HG02884 (cell line): ENCODE results near the gene NEURL3.
"Not testable (repeated sequence)": the region's sequence is repeated elsewhere in the genome, so short reads cannot be mapped to it uniquely, and the experiment has no call there.

ENCODE experiments used
- ATAC-seq: cut with Tn5 transposase; IDR thresholded peaks from one replicate; pipeline ENCODE4 v1.9.1; 2021; ENCODE audit warnings: mild to moderate bottlenecking, moderate library complexity; ENCODE audit not compliant: unreplicated experiment

Gene NEURL3, protein sequence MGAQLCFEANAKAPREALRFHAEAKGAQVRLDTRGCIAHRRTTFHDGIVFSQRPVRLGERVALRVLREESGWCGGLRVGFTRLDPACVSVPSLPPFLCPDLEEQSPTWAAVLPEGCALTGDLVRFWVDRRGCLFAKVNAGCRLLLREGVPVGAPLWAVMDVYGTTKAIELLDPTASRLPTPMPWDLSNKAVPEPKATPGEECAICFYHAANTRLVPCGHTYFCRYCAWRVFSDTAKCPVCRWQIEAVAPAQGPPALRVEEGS

DNA sequence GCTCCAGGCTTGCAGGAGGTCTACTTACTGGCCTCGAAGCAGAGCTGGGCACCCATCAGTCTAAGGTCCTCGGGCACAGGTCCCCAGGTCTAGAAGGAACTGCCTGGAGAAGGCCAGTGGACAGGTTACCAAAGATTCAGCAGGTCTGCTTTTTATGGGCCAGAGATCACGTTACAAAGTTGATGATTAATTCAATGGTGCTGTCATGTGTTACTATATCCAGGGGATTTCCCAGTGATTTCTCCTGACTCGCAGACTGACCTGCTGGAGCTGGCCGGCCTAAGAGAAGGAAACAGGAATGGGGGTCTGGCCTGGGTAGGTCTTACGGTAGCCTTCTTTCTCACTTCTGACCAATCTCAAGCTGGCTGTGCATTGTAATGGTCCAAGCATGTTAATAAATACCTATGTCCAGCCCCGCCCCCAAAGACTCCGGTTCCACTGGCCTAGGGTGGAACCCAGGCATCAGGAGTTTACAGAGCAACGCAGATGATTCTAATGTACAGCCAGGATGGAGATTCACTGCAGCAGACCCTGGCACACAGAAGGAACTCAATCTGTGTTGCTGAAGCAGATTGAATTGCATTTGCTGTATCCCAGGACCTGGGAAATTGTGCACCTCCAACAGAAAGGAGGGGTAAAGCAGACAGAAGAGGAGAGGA, at the start of gene NEURL3:
TSS of gene NEURL3 (minus strand) at position 127 of the 659 bp plus-strand sequence. CDS start at position 56, 71 bp downstream.
- no peak for ATAC-seq

DNA sequence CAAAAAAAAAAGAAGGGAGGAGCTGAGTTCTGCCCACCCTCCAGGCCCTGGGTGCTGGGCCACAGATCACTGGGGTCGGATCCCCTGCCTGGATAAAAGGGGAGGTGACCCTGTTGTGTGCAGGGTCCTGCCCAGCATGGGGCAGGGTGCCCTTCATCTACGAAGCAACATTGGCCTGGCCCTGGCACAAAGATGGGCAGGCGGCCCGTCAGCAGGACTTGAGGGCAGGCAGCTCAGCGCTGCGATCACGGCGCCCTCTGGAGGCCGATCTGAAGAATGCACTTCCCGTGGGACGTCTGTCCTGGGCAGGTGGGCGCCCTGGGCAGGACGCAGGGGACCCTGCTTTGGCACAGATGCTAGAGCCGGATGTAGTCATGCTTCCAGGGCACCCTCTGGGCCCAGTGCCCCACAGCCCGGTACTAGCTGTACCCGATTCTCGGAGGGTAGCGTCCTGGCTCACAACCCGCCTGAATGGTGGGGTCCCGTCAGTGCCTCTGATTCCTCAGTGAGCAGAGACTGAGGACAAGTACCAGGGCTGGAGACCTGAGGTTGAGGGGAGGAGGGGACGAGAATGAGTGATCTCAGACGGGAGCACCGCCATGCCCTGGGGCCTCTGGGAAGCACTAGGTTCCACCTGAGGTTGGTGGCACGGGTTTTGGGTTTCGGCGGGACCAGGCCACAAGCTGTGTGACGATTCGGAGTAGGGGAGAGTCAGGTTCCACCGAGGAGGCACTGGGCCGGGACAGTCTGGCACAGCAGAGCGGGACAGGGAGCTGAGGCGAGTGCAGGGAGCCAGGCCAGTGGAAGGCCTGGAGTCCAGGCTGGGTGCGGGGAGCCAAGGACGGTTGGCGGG, 49.4 kb upstream of the NEURL3 start:
- ATAC-seq: no peak

DNA sequence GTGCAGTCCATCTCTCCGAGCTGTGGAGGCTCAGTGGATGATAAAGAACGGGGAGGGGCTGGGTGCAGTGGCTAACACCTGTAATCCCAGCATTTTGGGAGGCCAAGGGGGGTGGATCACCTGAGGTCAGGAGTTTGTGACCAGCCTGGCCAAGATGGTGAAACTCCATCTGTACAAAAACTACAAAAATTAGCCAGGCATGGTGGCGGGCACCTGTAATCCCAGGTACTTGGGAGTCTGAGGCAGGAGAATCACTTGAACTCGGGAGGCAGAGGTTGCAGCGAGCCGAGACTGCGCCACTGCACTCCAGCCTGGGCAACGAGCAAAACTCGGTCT, 48.8 kb upstream of the NEURL3 start:
- not testable (repeated sequence) for ATAC-seq

DNA sequence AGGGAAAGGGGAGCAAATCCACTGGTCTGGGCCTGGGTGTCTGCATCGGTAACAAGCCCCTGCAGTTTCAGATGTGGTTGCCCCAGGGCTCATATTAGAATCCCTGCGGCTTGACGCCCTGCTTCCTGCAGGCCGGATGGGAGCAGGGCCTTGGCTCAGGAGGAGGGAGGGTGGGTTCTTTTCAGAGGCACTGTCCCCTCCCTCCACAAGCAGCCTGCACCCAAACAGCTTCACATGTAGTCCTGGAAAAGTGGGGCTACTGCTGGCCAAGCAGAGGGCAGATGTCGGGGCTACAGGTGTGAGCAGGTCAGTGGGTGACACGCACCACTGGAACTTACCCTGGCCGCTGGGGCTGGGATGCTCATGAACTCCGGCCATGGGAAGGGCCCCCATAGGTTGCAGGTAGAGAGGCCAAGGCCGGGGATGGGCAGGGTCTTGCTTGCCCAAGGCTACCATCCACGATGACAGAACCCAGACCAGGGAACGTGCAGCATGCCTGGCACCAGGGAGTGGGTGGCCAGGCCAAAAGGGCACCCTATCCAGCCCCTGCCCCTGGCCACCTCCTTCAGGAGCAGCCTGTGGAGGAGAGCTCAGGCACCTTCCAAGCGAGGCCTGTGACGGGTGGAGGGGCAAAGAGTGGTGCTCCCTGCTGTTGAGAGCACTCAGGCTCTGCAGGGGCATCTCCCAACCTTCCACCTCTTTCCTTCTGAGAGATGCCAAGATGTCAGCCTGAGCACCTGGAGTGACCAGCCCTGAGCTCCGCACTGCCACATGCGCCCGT, 48.2 kb upstream of the NEURL3 start:
- no peak for ATAC-seq

DNA sequence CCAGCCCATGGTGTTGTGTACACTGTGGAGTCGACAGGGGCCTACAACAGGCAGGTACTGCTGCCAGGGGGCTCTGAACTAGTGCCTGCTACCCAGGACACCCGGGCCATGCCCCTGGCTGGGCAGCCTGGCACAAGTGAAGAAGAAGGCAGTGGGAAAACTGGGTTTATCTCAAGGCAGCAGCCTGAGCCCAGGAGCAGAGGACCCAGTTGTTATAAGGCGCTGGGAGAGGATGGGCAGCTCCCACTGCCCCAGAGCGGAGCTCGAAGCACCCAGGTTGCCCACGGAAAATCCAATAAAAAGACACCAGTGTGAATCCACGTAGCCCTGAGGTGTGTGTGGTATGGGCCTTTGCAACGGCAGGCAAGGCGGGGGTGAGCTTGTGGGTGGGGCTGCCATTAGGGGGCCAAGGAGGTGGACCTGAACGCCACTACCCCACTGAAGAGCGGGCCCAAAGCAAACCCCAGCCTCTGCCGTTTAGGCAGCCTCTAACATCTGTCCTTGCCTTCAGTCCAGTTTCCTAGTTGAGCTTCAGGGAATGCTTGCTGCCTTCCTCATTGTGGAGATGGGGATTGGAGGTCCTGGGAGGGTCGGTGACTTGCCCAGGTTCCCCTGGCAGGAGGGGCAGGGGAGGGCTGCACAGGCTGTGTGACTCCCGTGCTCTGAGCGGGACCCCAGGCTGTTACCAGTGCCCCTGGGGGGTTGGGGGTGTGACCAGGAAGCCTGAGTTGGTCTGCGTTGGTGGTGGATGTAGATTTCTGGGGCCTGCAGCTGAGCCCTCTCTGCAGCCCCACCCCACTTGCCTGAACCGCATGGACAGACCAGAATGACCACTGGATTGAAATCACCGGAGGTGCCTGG, 47.4 kb upstream of the NEURL3 start:
- ATAC-seq: no peak

DNA sequence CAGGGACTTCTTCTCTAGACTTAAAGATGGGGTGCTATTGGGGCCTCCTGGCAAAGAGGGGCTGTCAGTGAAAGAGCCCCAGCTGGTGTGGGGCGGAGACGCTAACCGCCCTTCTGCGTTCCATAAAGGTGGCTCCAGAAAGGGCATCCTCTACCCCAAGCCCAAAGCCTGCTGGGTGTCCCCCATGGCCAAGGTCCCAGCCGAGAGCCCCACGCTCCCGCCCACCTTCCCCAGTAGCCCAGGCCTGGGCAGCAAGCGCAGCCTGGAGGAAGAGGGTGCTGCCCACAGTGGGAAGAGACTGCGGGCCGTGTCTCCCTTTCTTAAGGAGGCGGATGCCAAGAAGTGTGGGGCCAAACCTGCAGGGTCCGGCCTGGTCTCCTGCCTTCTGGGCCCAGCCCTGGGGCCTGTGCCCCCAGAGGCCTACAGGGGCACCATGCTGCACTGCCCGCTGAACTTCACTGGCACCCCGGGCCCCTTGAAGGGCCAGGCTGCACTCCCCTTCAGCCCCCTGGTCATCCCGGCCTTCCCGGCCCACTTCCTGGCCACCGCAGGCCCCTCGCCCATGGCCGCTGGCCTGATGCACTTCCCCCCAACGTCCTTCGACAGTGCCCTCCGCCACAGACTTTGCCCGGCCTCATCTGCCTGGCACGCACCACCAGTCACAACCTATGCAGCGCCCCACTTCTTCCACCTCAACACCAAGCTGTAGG, 46.6 kb upstream of the NEURL3 start:
- ATAC-seq: no peak

DNA sequence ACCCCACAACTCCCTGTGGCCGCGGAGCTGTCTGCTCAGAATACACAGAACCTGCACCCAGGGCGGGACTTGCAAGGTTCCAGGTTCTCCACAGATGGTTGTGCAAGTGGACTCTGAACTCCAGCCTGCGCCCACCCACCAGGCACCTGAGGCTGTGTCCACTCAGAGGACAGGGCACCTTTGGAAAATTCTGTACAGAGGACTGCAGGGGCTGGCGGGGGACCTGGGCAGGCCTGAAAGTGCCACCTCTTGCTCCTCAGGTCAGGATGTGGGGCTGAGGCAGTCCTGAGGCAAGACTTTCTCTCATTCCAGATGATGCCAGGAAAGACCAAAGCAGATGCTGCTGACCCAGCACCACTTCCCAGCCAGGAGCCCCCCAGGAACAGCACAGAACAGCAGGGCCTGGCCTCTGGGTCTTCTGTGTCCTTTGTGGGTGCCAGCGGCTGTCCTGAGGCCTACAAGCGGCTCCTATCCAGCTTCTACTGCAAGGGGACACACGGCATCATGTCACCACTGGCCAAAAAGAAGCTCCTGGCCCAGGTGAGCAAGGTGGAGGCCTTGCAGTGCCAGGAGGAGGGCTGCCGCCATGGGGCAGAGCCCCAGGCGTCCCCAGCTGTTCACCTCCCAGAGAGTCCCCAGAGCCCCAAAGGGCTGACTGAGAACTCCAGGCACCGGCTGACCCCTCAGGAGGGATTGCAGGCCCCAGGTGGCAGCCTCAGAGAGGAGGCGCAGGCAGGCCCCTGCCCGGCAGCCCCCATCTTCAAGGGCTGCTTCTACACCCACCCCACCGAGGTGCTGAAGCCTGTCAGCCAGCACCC, 45.8 kb upstream of the NEURL3 start:
- no peak for ATAC-seq

DNA sequence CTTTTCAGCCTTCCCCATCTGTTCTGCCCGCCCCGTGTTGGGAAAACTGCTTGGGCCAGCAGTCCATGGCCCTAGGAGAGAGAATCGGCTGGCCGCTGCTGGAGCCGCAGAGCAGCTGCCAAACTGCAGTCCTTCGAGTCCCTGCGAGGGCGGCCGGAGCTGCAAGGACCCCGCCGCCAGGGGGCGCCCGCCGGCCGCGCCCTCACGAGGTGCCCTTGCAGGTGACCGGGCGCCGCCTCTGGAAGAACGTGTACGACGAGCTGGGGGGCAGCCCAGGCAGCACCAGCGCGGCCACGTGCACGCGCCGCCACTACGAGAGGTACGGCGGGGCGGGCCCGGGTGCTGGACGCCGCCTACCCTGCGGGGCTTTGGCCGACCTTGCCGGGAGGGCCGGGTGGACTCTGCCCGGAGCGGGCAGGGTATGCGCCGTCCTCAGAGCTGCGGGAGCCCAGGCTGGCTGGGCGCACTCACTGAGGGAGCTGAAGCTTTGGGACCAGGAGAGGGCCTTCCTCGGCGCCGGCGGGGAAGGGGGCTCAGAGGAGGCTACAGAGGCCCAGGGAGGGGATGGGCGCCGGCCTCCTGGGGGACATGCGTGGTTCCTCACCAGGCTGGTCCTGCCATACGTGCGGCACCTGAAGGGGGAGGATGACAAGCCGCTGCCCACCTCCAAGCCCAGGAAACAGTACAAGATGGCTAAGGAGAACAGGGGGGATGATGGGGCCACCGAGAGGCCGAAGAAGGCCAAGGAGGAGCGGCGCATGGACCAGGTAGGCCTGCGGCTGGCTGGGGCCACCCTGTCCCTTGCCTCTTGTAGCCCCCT, 45.0 kb upstream of the NEURL3 start:
- ATAC-seq: no peak

DNA sequence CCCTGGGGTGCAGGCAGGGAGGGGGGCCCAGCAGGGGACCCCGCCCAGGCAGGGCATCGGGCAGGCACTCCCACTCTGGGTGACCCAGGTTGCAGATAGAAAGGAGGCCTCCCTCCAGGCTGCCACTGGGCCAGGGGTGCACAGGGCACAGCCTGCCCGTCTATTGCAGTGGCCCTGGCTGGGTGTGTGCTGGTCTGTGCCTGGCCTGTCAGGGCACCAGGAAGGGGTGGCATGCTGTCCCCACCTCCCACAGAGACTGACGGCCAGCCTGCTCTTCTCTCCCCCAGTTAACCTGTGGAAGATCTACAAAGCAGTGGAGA, 44.3 kb upstream of the NEURL3 start:
- ATAC-seq: no peak

DNA sequence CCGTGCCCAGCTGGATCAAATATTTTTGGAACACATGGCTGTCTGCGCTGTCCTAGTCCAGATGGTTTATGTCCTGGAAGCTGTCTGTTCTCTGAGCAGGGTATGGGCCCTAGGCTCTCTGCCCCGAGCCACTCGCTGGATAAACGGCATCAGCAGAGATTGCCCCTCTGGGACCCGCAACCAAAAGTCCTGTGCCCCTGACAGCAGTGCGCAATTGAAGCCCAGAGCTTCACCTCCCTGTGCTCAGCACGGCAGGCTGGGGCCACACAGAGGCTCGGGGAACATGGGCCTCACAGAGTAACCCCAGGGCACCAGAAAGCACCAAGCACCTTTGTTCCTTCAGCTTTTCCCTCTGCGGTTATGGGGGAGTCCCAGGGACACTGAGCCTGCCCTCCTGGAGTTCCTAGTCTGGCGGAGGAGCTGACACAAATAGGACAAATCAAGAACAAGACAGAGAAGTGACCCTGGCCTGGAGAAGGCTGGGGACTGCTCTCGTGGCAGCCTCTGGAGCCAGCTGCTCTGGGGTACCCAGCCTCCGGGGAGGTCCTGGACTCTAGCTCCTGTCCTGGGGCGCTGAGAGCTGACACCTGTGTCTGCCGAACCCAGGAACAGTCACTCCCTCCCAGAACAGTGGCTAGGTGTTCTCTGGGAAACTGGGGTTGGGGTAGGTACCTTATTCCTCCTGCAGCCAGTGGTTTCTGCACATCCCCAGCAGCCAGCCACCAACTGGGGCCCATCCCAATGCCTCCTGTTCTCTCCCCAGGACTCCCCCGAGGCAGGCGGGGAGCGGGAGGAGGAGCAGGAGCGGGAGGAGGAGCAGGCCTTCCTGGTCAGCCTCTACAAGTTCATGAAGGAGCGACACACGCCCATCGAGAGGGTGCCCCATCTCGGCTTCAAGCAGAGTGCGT, 43.7 kb upstream of the NEURL3 start:
- no peak for ATAC-seq

DNA sequence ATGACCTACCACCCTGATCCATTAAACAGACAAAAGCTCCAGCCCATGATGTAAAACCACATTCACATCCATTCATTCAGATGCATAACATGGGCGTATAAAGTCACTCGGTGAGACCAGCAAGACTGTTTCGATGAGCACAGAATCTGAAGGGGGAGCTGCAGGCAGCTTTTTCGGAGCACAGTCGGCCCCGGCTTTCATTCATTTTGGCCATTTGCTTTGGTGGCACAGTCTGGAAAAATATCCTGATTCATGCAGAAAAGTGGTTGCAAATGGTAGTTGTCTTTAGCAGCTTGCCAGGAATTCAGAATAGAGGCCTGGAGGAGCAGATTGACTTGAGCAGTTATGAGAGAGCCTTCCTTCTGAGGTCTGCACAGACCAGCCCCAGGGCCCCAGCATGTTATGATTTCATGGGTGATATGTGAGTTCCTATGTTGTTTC, 42.6 kb upstream of the NEURL3 start:
- ATAC-seq: no peak

DNA sequence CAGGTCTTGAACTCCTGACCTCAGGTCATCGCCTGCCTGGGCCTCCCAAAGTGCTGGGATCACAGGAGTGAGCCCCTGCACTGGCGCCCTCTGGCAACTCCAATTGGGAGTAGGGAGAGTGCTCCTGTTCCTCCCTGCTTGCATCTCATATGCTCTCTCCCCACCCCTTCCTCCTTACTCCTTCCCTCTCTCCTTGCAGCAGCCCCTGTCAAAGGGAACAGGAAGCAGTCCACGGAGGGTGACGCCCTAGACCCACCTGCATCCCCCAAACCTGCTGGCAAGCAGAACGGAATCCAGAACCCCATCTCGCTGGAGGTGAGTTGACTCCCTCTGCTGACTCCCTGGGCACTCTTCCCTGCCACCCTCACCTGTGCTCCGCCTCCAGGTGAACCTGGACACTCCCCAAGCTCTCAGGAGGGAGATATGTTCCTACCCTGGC, 42.1 kb upstream of the NEURL3 start:
- no peak for ATAC-seq

DNA sequence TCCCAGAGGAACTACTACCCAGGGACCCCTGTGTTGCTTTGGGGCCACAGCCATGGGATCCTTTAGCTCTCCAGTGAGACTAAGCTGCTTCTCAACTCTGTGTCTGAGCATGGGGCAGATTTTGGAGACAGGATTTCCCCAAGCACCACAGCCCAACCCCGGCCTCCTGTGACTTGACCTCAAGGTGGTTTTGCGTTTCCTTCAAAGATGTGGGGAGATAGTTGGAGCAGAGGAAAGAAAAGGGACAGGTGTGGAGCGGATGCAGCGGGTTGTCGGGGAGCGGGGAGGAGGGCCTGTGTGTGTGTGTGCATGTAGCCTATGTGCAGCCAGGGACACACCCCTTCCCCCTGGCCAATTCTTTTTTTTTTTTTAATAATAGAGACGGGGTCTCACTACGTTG, 41.6 kb upstream of the NEURL3 start:
- ATAC-seq: no peak

DNA sequence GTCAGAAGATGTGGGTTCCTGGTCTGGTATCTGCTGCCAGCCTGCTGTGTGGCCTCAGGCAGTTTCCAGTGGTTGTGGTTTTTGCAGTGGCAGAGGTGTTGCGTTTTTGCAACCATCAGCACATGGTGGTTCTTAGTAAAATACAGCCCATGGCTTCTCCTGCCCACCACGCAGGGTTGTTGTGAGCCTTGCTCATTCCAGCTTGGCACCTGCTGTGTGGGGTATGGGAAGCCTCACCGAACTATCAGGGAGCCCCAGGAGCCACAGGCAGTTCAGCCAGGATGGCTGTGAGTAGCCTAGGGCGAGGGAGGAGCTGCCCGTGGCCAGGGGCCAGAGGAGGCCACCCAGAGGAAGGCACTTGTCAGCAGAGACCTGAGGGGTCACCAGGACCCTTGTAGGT, 41.2 kb upstream of the NEURL3 start:
- no peak for ATAC-seq

DNA sequence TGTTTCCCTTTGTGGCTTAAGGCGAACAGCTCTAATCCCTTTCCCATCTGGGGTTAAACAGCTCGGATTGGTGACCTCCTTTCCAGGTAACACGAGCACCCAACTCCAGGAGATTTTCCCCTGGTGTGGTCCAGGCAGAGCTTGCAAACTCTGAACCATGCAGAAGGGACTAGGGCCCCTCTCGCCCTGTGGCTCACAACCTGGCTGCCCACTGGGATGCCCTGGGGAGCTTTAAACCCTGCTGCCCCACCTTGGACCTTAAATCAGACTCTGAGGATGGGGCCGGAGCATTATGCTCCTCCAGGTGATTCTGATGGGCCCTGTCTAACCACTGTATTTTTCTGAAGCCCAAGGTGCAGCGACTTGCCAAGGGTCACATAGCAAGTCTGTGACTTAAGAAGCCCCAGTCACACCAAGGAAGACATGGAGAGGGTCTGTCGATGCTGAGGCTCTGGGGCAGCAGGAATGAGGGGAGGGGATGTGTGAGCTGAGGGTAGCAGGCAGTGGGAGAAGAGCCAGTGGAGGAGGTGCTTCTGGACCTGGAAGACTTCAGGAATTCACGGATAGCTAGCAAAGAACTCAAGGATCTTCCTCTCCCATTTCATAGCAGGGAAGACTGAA, 37.3 kb upstream of the NEURL3 start:
- ATAC-seq: no peak

DNA sequence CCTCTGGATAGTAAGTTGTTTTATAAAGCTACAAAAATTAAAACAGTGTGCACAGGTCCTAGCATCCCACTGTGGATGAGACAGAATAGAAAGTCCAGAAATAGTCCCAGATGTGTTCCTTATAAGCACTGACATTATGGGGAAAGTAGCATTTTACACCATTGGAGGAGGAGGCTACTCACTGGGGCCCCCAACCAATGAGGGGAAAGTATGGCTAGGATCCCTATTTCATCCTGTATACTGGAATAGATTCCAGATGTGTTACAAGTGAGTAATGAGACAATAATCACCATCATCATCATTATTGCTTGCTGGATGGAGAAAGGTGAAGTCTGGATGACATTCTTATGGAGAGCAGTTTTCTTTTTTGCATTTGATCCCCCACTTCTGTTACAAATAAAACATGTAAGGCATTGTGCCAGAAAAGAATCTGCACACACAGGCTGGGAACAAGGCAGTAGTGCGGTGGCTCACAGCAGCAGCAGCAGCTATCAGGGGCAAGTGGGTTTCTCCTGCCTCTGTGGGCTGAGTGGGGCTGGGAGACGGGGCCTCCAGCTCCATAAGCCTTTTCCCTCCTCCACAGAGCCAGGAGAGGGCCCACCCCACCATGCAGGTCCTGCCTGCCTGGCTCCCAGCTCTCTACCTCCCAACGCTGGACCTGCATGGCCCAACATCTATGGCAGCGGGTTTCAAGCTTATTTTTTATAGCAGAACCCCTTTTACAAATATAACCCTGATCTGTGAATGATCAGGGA, 36.4 kb upstream of the NEURL3 start:
- no peak for ATAC-seq
